HCT116 (cell line): ENCODE measurements around the gene RGS17. TPM values are rescaled to one million over a fixed set of nuclear protein-coding genes. Genes with fewer than 3 reads are reported as not detected.

Source experiments
- ATAC-seq: fragments of 200-7000 bp; cut with Tn5 transposase; 2 replicates; pipeline ENCODE4 v1.9.1; 2020; ENCODE audit warnings: mild to moderate bottlenecking, moderate library complexity
- BruUV-seq: library from RNA; stranded (reverse); fragments of 400-500 nt; replicated peaks from 2 replicates; lab custom pipeline; 2021; lab: Mats Ljungman, UMichigan
- CTCF ChIA-PET: fragments of 300-600 bp; sonication (Branson Sonifier 250); formaldehyde crosslinking; loops from one replicate; lab custom pipeline; 2021; ENCODE audit warnings: antibody characterized with exemption; lab: Charles Lee
- POLR2A ChIA-PET: fragments of 300-600, 350-600 bp; sonication (Branson Sonifier 250); formaldehyde crosslinking; loops from one replicate; lab custom pipeline; 2021; ENCODE audit warnings: antibody characterized with exemption; lab: Charles Lee
- RAD21 ChIA-PET, 2 experiments: fragments of 300-600 bp; sonication (Branson Sonifier 250); formaldehyde crosslinking; loops; one replicate each; lab custom pipeline; 2023; ENCODE audit warnings: low total read pairs in 2 of 2; ENCODE audit not compliant: uncharacterized antibody in 2 of 2, unreplicated experiment in 2 of 2, low non-redundant PET in 1 of 2; lab: Charles Lee
- DNase-seq: peaks from one replicate; pipeline ENCODE4 v3.0.0-alpha.2; 2010; ENCODE audit warnings: low read depth, low spot score
- H2AFZ ChIP-seq: fragments of 200-600 bp; shearing (Covaris generic), sonication (generic); 2 replicates; pipeline ENCODE4 v1.6.1; 2017; ENCODE audit warnings: low read depth, mixed run types, mixed read lengths, antibody characterized with exemption, low read length; ENCODE audit not compliant: poor library complexity, severe bottlenecking
- H3K27ac ChIP-seq: 2 replicates; pipeline ENCODE4 v1.5.1; 2012; ENCODE audit warnings: low read depth, low read length
- H3K27me3 ChIP-seq: fragments of 200-600 bp; sonication (generic); 2 replicates; pipeline ENCODE4 v1.6.1; 2016; ENCODE audit warnings: mixed run types, low read length, mixed read lengths; ENCODE audit not compliant: insufficient read depth
- H3K36me3 ChIP-seq, 2 experiments: fragments of 200-500 bp in 1 of 2; fragments of 200-600 bp in 1 of 2; sonication (Bioruptor generic) in 1 of 2; sonication (generic) in 1 of 2; 2 replicates each; pipeline versions ENCODE4 v1.5.1 to v1.6.1; 2014 to 2016; ENCODE audit warnings: low read length in 2 of 2, inconsistent platforms in 1 of 2, mixed read lengths in 1 of 2, mixed run types in 1 of 2; ENCODE audit not compliant: insufficient read depth in 2 of 2, control insufficient read depth in 1 of 2
- H3K4me1 ChIP-seq, 2 experiments: fragments of 200-600 bp in 1 of 2; sonication (generic) in 1 of 2; 2 replicates each; pipeline versions ENCODE4 v1.5.1 to v1.6.1; 2012 to 2017; ENCODE audit warnings: low read length in 2 of 2, inconsistent platforms in 1 of 2, mild to moderate bottlenecking in 1 of 2, mixed read lengths in 1 of 2, mixed run types in 1 of 2, moderate library complexity in 1 of 2; ENCODE audit not compliant: insufficient read depth in 2 of 2, control insufficient read depth in 1 of 2
- H3K4me2 ChIP-seq: fragments of 200-600 bp; sonication (generic); 2 replicates; pipeline ENCODE4 v1.6.1; 2017; ENCODE audit warnings: mixed run types, low read length, mixed read lengths
- H3K4me3 ChIP-seq, 2 experiments: fragments of 200-600 bp in 1 of 2; sonication (generic) in 1 of 2; replicated peaks in 1 of 2; 2 replicates each; pipeline ENCODE4 v1.5.1; 2011 to 2016; ENCODE audit warnings: low read length in 2 of 2, control low read depth in 1 of 2, low read depth in 1 of 2, mild to moderate bottlenecking in 1 of 2, mixed read lengths in 1 of 2, mixed run types in 1 of 2
- H3K79me2 ChIP-seq: fragments of 200-600 bp; sonication (generic); 2 replicates; pipeline ENCODE4 v1.6.1; 2017; ENCODE audit warnings: mild to moderate bottlenecking, mixed run types, low read length, moderate library complexity, mixed read lengths; ENCODE audit not compliant: insufficient read depth
- H3K9ac ChIP-seq: fragments of 200-600 bp; sonication (generic); 2 replicates; pipeline ENCODE4 v1.6.1; 2016; ENCODE audit warnings: low read length, mixed read lengths
- H3K9me2 ChIP-seq: fragments of 200-600 bp; sonication (generic), shearing (Covaris generic); 2 replicates; pipeline ENCODE4 v1.6.1; 2017; ENCODE audit warnings: mixed run types, mild to moderate bottlenecking, moderate library complexity; ENCODE audit not compliant: insufficient read depth
- H3K9me3 ChIP-seq, 2 experiments: fragments of 200-500 bp in 1 of 2; fragments of 200-600 bp in 1 of 2; sonication (Bioruptor generic) in 1 of 2; sonication (generic) in 1 of 2; 2 replicates each; pipeline ENCODE4 v1.6.1; 2014 to 2017; ENCODE audit warnings: low read length in 2 of 2, mixed read lengths in 2 of 2, inconsistent platforms in 1 of 2, low read depth in 1 of 2, mild to moderate bottlenecking in 1 of 2, mixed run types in 1 of 2, moderate library complexity in 1 of 2; ENCODE audit not compliant: control insufficient read depth in 1 of 2, insufficient read depth in 1 of 2
- H4K20me1 ChIP-seq: fragments of 200-600 bp; sonication (generic), shearing (Covaris generic); 2 replicates; pipeline ENCODE4 v1.6.1; 2017; ENCODE audit warnings: mixed run types, mild to moderate bottlenecking, moderate library complexity; ENCODE audit not compliant: insufficient read depth
- CBX3 ChIP-seq: IDR thresholded peaks from 2 replicates; pipeline ENCODE4 v1.6.1; 2012; ENCODE audit warnings: low read depth
- CEBPB ChIP-seq: IDR thresholded peaks from 2 replicates; pipeline ENCODE4 v1.6.1; 2012; ENCODE audit warnings: low read depth
- EGR1 ChIP-seq: IDR thresholded peaks from 2 replicates; pipeline ENCODE4 v1.6.1; 2012; ENCODE audit warnings: low read depth
- FOSL1 ChIP-seq: IDR thresholded peaks from 2 replicates; pipeline ENCODE4 v1.6.1; 2012; ENCODE audit warnings: low read depth
- JUND ChIP-seq: IDR thresholded peaks from 2 replicates; pipeline ENCODE4 v1.6.1; 2012
- MAX ChIP-seq: IDR thresholded peaks from 2 replicates; pipeline ENCODE4 v1.6.1; 2012
- POLR2AphosphoS5 ChIP-seq: IDR thresholded peaks from 2 replicates; pipeline ENCODE4 v1.6.1; 2011; ENCODE audit warnings: mild to moderate bottlenecking, low read depth, low read length, moderate library complexity
- SP1 ChIP-seq: IDR thresholded peaks from 2 replicates; pipeline ENCODE4 v1.6.1; 2012; ENCODE audit warnings: low read depth
- SRF ChIP-seq: IDR thresholded peaks from 2 replicates; pipeline ENCODE4 v1.6.1; 2012; ENCODE audit warnings: low read depth
- ZFX ChIP-seq: fragments of 450-650 bp; IDR thresholded peaks from 2 replicates; pipeline ENCODE4 v1.6.1; 2017
- intact Hi-C: fragments of 100-400 bp; cut with micrococcal nuclease; formaldehyde crosslinking; loops from 2 replicates; pipeline ENCODE4 v1.10.0; 2022
- total RNA-seq: library from RNA; stranded (reverse); gene quantifications from one replicate; pipeline ENCODE4 v1.2.1, GENCODE V29; 2021; ENCODE audit not compliant: unreplicated experiment
- TF ChIP-seq, protein P1 (sequence below): IDR thresholded peaks from 2 replicates; pipeline ENCODE4 v1.6.1; 2012

RGS17 gene
- total RNA-seq, 1 experiment from 2014 or later, result 3.9 TPM

GRCh38 chr6:153172815-153173214, 41.7 kb upstream of the RGS17 start (continued):
- TF ChIP-seq, protein P1, sequence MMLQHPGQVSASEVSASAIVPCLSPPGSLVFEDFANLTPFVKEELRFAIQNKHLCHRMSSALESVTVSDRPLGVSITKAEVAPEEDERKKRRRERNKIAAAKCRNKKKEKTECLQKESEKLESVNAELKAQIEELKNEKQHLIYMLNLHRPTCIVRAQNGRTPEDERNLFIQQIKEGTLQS, result no peak
- no peak for TF ChIP-seq MAX
- TF ChIP-seq ZFX, result no peak
- TF ChIP-seq EGR1, result no peak
- no peak for TF ChIP-seq CEBPB

GRCh38 chr6:153170511-153170910, 39.4 kb upstream of the RGS17 start:
- BruUV-seq, result no TSS peak
- CTCF ChIA-PET, result no interaction called here
- peak; percentile 55 for DNase-seq

More at GRCh38 chr6:153170511-153170910, 39.4 kb upstream of the RGS17 start:
- Histone ChIP-seq H3K4me3 (no peak overlapping the region), H3K27me3 (no peaks in the 10 kb centered on the region), H3K36me3 (no peaks in the 10 kb centered on the region), H3K4me1 (peaks cover 21 to 51% of the 10 kb centered on the region in 2 experiments), H3K27ac (no peak overlapping the region), H4K20me1 (no peaks in the 10 kb centered on the region), H3K9ac (no peak overlapping the region), H3K9me3 (no peaks in the 10 kb centered on the region), H3K4me2 (peak overlapping the region; percentile 51), H2AFZ (peak overlapping the region; percentile 49), H3K9me2 (no peaks in the 10 kb centered on the region), H3K79me2 (no peaks in the 10 kb centered on the region)
- RAD21 ChIA-PET, result no interaction called here
- peak; percentile 86 for TF ChIP-seq FOSL1
- no peak for TF ChIP-seq EGR1
- no peak for TF ChIP-seq SRF
- peak; percentile 26; the same call in 1 of the 2 replicates for TF ChIP-seq CEBPB
- TF ChIP-seq CBX3, result peak; percentile 93
- TF ChIP-seq MAX, result peak; percentile 46; the same call in 1 of the 2 replicates
- TF ChIP-seq JUND, result peak; percentile 88
- TF ChIP-seq POLR2AphosphoS5, result peak; percentile 24; the same call in 1 of the 2 replicates
- peak; percentile 65 for TF ChIP-seq SP1
- POLR2A ChIA-PET, result no interaction called here
- intact Hi-C loops, result no loop called here
- peak; percentile 80 for ATAC-seq
